ENCODE results near the gene SCGB3A2. TPM values are rescaled to one million over a fixed set of nuclear protein-coding genes. Genes with fewer than 3 reads are reported as not detected.
"Not testable (repeated sequence)": the region's sequence is repeated elsewhere in the genome, so short reads cannot be mapped to it uniquely, and the experiment has no call there.

SCGB3A2 gene
- total and polyA plus RNA-seq, 4 experiments from 2014 or later, result not detected

GRCh38 chr5:147860641-147861025 lies 17.9 kb upstream of the SCGB3A2 start:
- Mint-ChIP-seq H3K27ac (no peak overlapping the region), H3K36me3 (no peaks in the 10 kb centered on the region), H3K9me3 (no peaks in the 10 kb centered on the region), H3K27me3 (peaks cover 2 to 5% of the 10 kb centered on the region in 2 donors), H3K4me1 (peaks cover 0 to 2% (median 0%) of the 10 kb centered on the region in 4 donors), H3K4me3 (no peak overlapping the region)
- ChIA-PET CTCF (ENCODE audit: partially characterized antibody) (interaction anchor here (4.8 kb wide), 1 partner anchor 10 kb away, joined by 16 read pairs; no protein-coding TSS in a partner anchor), POLR2A (ENCODE audit: partially characterized antibody) (no interaction called here)
- no peak overlapping the region for H3K4me3 ChIP-seq (ENCODE audit: low read length in 2 of 2)
- H3K27ac ChIP-seq (ENCODE audit: low read depth, low read length), result no peak overlapping the region
- H3K36me3 ChIP-seq (ENCODE audit: insufficient read depth, low read length), result no peaks in the 10 kb centered on the region
- intact Hi-C loops (cut with micrococcal nuclease), result no loop called here
- no peaks in the 10 kb centered on the region for H3K4me1 ChIP-seq (ENCODE audit: insufficient read depth, low read length)
- H3K9me3 ChIP-seq (ENCODE audit: control insufficient read depth in 1 of 2, low read length in 2 of 2), result no peaks in the 10 kb centered on the region
- DNase-seq, result no peak
- H3K27me3 ChIP-seq (ENCODE audit: insufficient read depth, low read length), result no peaks in the 10 kb centered on the region

GRCh38 chr5:147863454-147864158 lies 14.9 kb upstream of the SCGB3A2 start:
- ChIA-PET CTCF (ENCODE audit: partially characterized antibody) (no interaction called here), POLR2A (ENCODE audit: partially characterized antibody) (no interaction called here)
- H3K27ac Mint-ChIP-seq, result no peak overlapping the region
- H3K36me3 Mint-ChIP-seq, result no peaks in the 10 kb centered on the region
- no peak for DNase-seq
- no peak overlapping the region for H3K4me3 Mint-ChIP-seq
- H3K36me3 ChIP-seq (ENCODE audit: insufficient read depth, low read length), result no peaks in the 10 kb centered on the region
- intact Hi-C loops (cut with micrococcal nuclease), result no loop called here
- no peaks in the 10 kb centered on the region for H3K4me1 ChIP-seq (ENCODE audit: insufficient read depth, low read length)
- H3K27me3 Mint-ChIP-seq, result peaks cover 1 to 8% of the 10 kb centered on the region in 2 donors
- no peak overlapping the region for H3K27ac ChIP-seq (ENCODE audit: low read depth, low read length)
- peaks cover 0 to 2% (median 0%) of the 10 kb centered on the region in 8 donors for H3K9me3 Mint-ChIP-seq
- H3K27me3 ChIP-seq (ENCODE audit: insufficient read depth, low read length), result no peaks in the 10 kb centered on the region
- H3K4me3 ChIP-seq (ENCODE audit: low read length in 2 of 2), result no peak overlapping the region
- H3K4me1 Mint-ChIP-seq, result no peaks in the 10 kb centered on the region
- no peaks in the 10 kb centered on the region for H3K9me3 ChIP-seq (ENCODE audit: control insufficient read depth in 1 of 2, low read length in 2 of 2)

- H3K9me3 ChIP-seq (ENCODE audit: control insufficient read depth in 1 of 2, low read length in 2 of 2), result no peaks in the 10 kb centered on the region
- H3K27ac ChIP-seq (ENCODE audit: low read depth, low read length), result no peak overlapping the region
- Mint-ChIP-seq H3K9me3 (peaks cover 0 to 5% (median 0%) of the 10 kb centered on the region in 8 donors), H3K4me3 (no peak overlapping the region), H3K36me3 (no peaks in the 10 kb centered on the region), H3K27ac (no peak overlapping the region), H3K27me3 (peaks cover 1 to 9% of the 10 kb centered on the region in 2 donors), H3K4me1 (no peaks in the 10 kb centered on the region)
- DNase-seq, result no peak
- H3K4me1 ChIP-seq (ENCODE audit: insufficient read depth, low read length), result no peaks in the 10 kb centered on the region
- CTCF ChIA-PET (ENCODE audit: partially characterized antibody), result no interaction called here
- intact Hi-C loops (cut with micrococcal nuclease), result no loop called here
- no peaks in the 10 kb centered on the region for H3K36me3 ChIP-seq (ENCODE audit: insufficient read depth, low read length)
- POLR2A ChIA-PET (ENCODE audit: partially characterized antibody), result no interaction called here
- H3K4me3 ChIP-seq (ENCODE audit: low read length in 2 of 2), result no peak overlapping the region
- H3K27me3 ChIP-seq (ENCODE audit: insufficient read depth, low read length), result no peaks in the 10 kb centered on the region
Observed at GRCh38 chr5:147869112-147869511, 9.4 kb upstream of the SCGB3A2 start.

- H3K9me3 Mint-ChIP-seq; POLR2A ChIA-PET (ENCODE audit: partially characterized antibody); H3K4me1 Mint-ChIP-seq; intact Hi-C loops (cut with micrococcal nuclease); H3K27ac ChIP-seq (ENCODE audit: low read depth, low read length); H3K27me3 ChIP-seq (ENCODE audit: insufficient read depth, low read length); H3K36me3 ChIP-seq (ENCODE audit: insufficient read depth, low read length); H3K27ac Mint-ChIP-seq; H3K4me3 ChIP-seq (ENCODE audit: low read length in 2 of 2); CTCF ChIA-PET (ENCODE audit: partially characterized antibody); H3K4me1 ChIP-seq (ENCODE audit: insufficient read depth, low read length); DNase-seq; H3K27me3 Mint-ChIP-seq; H3K4me3 Mint-ChIP-seq; H3K36me3 Mint-ChIP-seq; H3K9me3 ChIP-seq (ENCODE audit: control insufficient read depth in 1 of 2, low read length in 2 of 2): not testable (repeated sequence)
Observed at GRCh38 chr5:147869892-147870291, 8.6 kb upstream of the SCGB3A2 start.

GRCh38 chr5:147871980-147872549 lies 6.4 kb upstream of the SCGB3A2 start:
- H3K4me3 ChIP-seq (ENCODE audit: low read length in 2 of 2); H3K4me1 Mint-ChIP-seq; H3K4me1 ChIP-seq (ENCODE audit: insufficient read depth, low read length); intact Hi-C loops (cut with micrococcal nuclease); H3K36me3 Mint-ChIP-seq; H3K36me3 ChIP-seq (ENCODE audit: insufficient read depth, low read length); H3K27ac Mint-ChIP-seq; H3K4me3 Mint-ChIP-seq; CTCF ChIA-PET (ENCODE audit: partially characterized antibody); H3K9me3 Mint-ChIP-seq; H3K9me3 ChIP-seq (ENCODE audit: control insufficient read depth in 1 of 2, low read length in 2 of 2); H3K27me3 ChIP-seq (ENCODE audit: insufficient read depth, low read length); H3K27me3 Mint-ChIP-seq; DNase-seq; H3K27ac ChIP-seq (ENCODE audit: low read depth, low read length); POLR2A ChIA-PET (ENCODE audit: partially characterized antibody): not testable (repeated sequence)

GRCh38 chr5:147872744-147873435 lies 5.6 kb upstream of the SCGB3A2 start:
- DNase-seq; H3K36me3 Mint-ChIP-seq; H3K9me3 Mint-ChIP-seq; H3K4me1 Mint-ChIP-seq; H3K4me3 Mint-ChIP-seq; H3K4me1 ChIP-seq (ENCODE audit: insufficient read depth, low read length); H3K27ac Mint-ChIP-seq; CTCF ChIA-PET (ENCODE audit: partially characterized antibody); H3K27me3 ChIP-seq (ENCODE audit: insufficient read depth, low read length); H3K9me3 ChIP-seq (ENCODE audit: control insufficient read depth in 1 of 2, low read length in 2 of 2); H3K27ac ChIP-seq (ENCODE audit: low read depth, low read length); intact Hi-C loops (cut with micrococcal nuclease); H3K4me3 ChIP-seq (ENCODE audit: low read length in 2 of 2); POLR2A ChIA-PET (ENCODE audit: partially characterized antibody); H3K27me3 Mint-ChIP-seq; H3K36me3 ChIP-seq (ENCODE audit: insufficient read depth, low read length): not testable (repeated sequence)

GRCh38 chr5:147874118-147874875 lies 4.2 kb upstream of the SCGB3A2 start:
- H3K4me1 ChIP-seq (ENCODE audit: insufficient read depth, low read length); H3K36me3 ChIP-seq (ENCODE audit: insufficient read depth, low read length); H3K4me3 ChIP-seq (ENCODE audit: low read length in 2 of 2); H3K4me3 Mint-ChIP-seq; H3K27ac Mint-ChIP-seq; H3K27me3 ChIP-seq (ENCODE audit: insufficient read depth, low read length); CTCF ChIA-PET (ENCODE audit: partially characterized antibody); DNase-seq; H3K4me1 Mint-ChIP-seq; intact Hi-C loops (cut with micrococcal nuclease); H3K9me3 ChIP-seq (ENCODE audit: control insufficient read depth in 1 of 2, low read length in 2 of 2); POLR2A ChIA-PET (ENCODE audit: partially characterized antibody); H3K36me3 Mint-ChIP-seq; H3K27ac ChIP-seq (ENCODE audit: low read depth, low read length); H3K9me3 Mint-ChIP-seq; H3K27me3 Mint-ChIP-seq: not testable (repeated sequence)

Measured in CD4-positive, alpha-beta memory T cell (primary cell).